Thymus (tissue), 2 donors: ENCODE data around the gene GPHA2. TPM values are rescaled to one million over a fixed set of nuclear protein-coding genes. Genes with fewer than 3 reads are reported as not detected.

Experiments
- polyA plus RNA-seq: library from polyadenylated mRNA; stranded (reverse); fragments of 200-250 nt; gene quantifications from one replicate; pipeline ENCODE4 v1.2.3, GENCODE V29; 2013
- total RNA-seq: library from RNA; stranded (reverse); fragments of 120-200 nt; gene quantifications from one replicate; pipeline ENCODE4 v1.2.4, GENCODE V29; 2013
- donor health status: healthy.

The GPHA2 gene
- total and polyA plus RNA-seq, 2 donors = 0.47 to 1.6 TPM

Other genes with a start within 250 kb of the GPHA2 start
- 0.85 TPM for gene NRXN2, start 212.7 kb downstream of the GPHA2 start, total RNA-seq
- 1.6 TPM for gene NRXN2, start 212.7 kb downstream of the GPHA2 start, polyA plus RNA-seq
- 38.1 TPM for gene RASGRP2, start 191.8 kb downstream of the GPHA2 start, total RNA-seq
- gene RASGRP2, start 191.8 kb downstream of the GPHA2 start, polyA plus RNA-seq = 227 TPM
- 1.0 TPM for gene PYGM, start 175.9 kb downstream of the GPHA2 start, total RNA-seq
- gene PYGM, start 175.9 kb downstream of the GPHA2 start, polyA plus RNA-seq = 3.5 TPM
- 49.5 TPM for gene SF1, start 157.4 kb downstream of the GPHA2 start, total RNA-seq
- gene SF1, start 157.4 kb downstream of the GPHA2 start, polyA plus RNA-seq = 134 TPM
- 23.9 TPM for gene MAP4K2, start 132.7 kb downstream of the GPHA2 start, total RNA-seq
- 37.6 TPM for gene MAP4K2, start 132.7 kb downstream of the GPHA2 start, polyA plus RNA-seq
- gene MEN1, start 125.3 kb downstream of the GPHA2 start, total RNA-seq = 10.8 TPM
- gene MEN1, start 125.3 kb downstream of the GPHA2 start, polyA plus RNA-seq = 33.4 TPM
- gene CDC42BPG, start 91.2 kb downstream of the GPHA2 start, total RNA-seq = 1.7 TPM
- gene CDC42BPG, start 91.2 kb downstream of the GPHA2 start, polyA plus RNA-seq = 7.4 TPM
- gene EHD1, start 57.3 kb downstream of the GPHA2 start, total RNA-seq = 17.3 TPM
- 32.3 TPM for gene EHD1, start 57.3 kb downstream of the GPHA2 start, polyA plus RNA-seq
- 6.3 TPM for gene ATG2A, start 18.7 kb downstream of the GPHA2 start, total RNA-seq
- gene ATG2A, start 18.7 kb downstream of the GPHA2 start, polyA plus RNA-seq = 35.2 TPM
- 4.4 TPM for gene PPP2R5B, start 11.2 kb downstream of the GPHA2 start, total RNA-seq
- gene PPP2R5B, start 11.2 kb downstream of the GPHA2 start, polyA plus RNA-seq = 18.3 TPM
- 0.14 TPM for gene MAJIN, start 36.2 kb upstream of the GPHA2 start, total RNA-seq
- gene MAJIN, start 36.2 kb upstream of the GPHA2 start, polyA plus RNA-seq = 0.50 TPM
- 0.90 TPM for gene BATF2, start 61.1 kb upstream of the GPHA2 start, total RNA-seq
- 3.1 TPM for gene BATF2, start 61.1 kb upstream of the GPHA2 start, polyA plus RNA-seq
- gene ARL2, start 78.3 kb upstream of the GPHA2 start, total RNA-seq = 42.8 TPM
- gene ARL2, start 78.3 kb upstream of the GPHA2 start, polyA plus RNA-seq = 52.0 TPM
- 10.6 TPM for gene SNX15, start 91.5 kb upstream of the GPHA2 start, total RNA-seq
- gene SNX15, start 91.5 kb upstream of the GPHA2 start, polyA plus RNA-seq = 15.4 TPM
- gene SAC3D1, start 105.3 kb upstream of the GPHA2 start, total RNA-seq = 11.2 TPM
- 11.5 TPM for gene SAC3D1, start 105.3 kb upstream of the GPHA2 start, polyA plus RNA-seq
- 5.1 TPM for gene NAALADL1, start 122.7 kb upstream of the GPHA2 start, total RNA-seq
- gene NAALADL1, start 122.7 kb upstream of the GPHA2 start, polyA plus RNA-seq = 9.0 TPM
- 26.8 TPM for gene CDCA5, start 148.1 kb upstream of the GPHA2 start, total RNA-seq
- gene CDCA5, start 148.1 kb upstream of the GPHA2 start, polyA plus RNA-seq = 2.2 TPM
- gene ZFPL1, start 148.3 kb upstream of the GPHA2 start, total RNA-seq = 16.8 TPM
- gene ZFPL1, start 148.3 kb upstream of the GPHA2 start, polyA plus RNA-seq = 42.5 TPM
- gene VPS51, start 160.3 kb upstream of the GPHA2 start, total RNA-seq = 110 TPM
- gene VPS51, start 160.3 kb upstream of the GPHA2 start, polyA plus RNA-seq = 121 TPM
- gene TM7SF2, start 176.0 kb upstream of the GPHA2 start, total RNA-seq = 16.1 TPM
- 35.8 TPM for gene TM7SF2, start 176.0 kb upstream of the GPHA2 start, polyA plus RNA-seq
- 10.1 TPM for gene ZNHIT2, start 181.8 kb upstream of the GPHA2 start, total RNA-seq
- gene ZNHIT2, start 181.8 kb upstream of the GPHA2 start, polyA plus RNA-seq = 16.5 TPM
- 1,067 TPM for gene FAU, start 186.2 kb upstream of the GPHA2 start, total RNA-seq
- gene FAU, start 186.2 kb upstream of the GPHA2 start, polyA plus RNA-seq = 1,132 TPM
- 42.3 TPM for gene MRPL49, start 186.4 kb upstream of the GPHA2 start, total RNA-seq
- gene MRPL49, start 186.4 kb upstream of the GPHA2 start, polyA plus RNA-seq = 36.2 TPM
- gene SYVN1, start 198.6 kb upstream of the GPHA2 start, total RNA-seq = 3.6 TPM
- gene SYVN1, start 198.6 kb upstream of the GPHA2 start, polyA plus RNA-seq = 22.7 TPM
- gene SPDYC, start 234.3 kb upstream of the GPHA2 start, total RNA-seq = not detected
- 0.11 TPM for gene SPDYC, start 234.3 kb upstream of the GPHA2 start, polyA plus RNA-seq
- gene CAPN1, start 246.0 kb upstream of the GPHA2 start, total RNA-seq = 31.9 TPM
- gene CAPN1, start 246.0 kb upstream of the GPHA2 start, polyA plus RNA-seq = 104 TPM